ENCODE measurements around the gene GLMP. TPM values are rescaled to one million over a fixed set of nuclear protein-coding genes. Genes with fewer than 3 reads are reported as not detected.

Gene GLMP
- total RNA-seq, 1 donor from 2014 or later, result 67.6 TPM

- Mint-ChIP-seq H3K27ac (no peak overlapping the region), H3K4me3 (no peak overlapping the region), H3K36me3 (peaks cover 28% of the 10 kb centered on the region)
Measured at GRCh38 chr1:156258859-156259258, 36.6 kb downstream of the GLMP start.

DNA sequence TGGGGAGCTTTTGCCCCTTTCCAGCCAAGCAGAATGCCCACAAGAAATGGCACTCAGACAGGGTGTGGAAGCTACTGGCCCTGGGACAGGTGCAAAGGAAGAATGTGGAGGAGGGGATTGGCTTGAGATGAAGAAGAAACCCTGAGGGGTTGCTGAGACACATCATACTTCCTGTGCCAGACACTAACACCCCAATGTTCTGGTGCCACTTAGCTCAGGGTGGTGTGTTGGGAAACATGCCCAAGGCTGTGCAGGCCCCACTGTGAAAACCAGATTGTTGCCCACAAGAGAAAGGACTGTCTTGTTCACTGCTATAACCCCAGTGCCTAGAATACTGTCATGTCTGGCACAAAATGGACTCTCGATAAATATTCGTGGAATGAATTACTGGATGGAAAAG is 37.8 kb downstream of the GLMP start:
- Mint-ChIP-seq H3K4me3 (no peak overlapping the region), H3K27me3 (no peaks in the 10 kb centered on the region), H3K36me3 (peaks cover 29% of the 10 kb centered on the region), H3K4me1 (ENCODE audit: unreplicated experiment) (no peaks in the 10 kb centered on the region), H3K9me3 (no peaks in the 10 kb centered on the region), H3K27ac (no peak overlapping the region)
- DNase-seq (ENCODE audit: extremely low spot score, unreplicated experiment), result no peak
- TF ChIP-seq CTCF (conservative IDR thresholded peaks at IDR 0.05), result no peak

More at GRCh38 chr1:156258859-156259258, 36.6 kb downstream of the GLMP start:
- H3K27me3 Mint-ChIP-seq, result no peaks in the 10 kb centered on the region
- H3K9me3 Mint-ChIP-seq, result no peaks in the 10 kb centered on the region
- DNase-seq (ENCODE audit: extremely low spot score, unreplicated experiment), result no peak
- no peaks in the 10 kb centered on the region for H3K4me1 Mint-ChIP-seq (ENCODE audit: unreplicated experiment)
- TF ChIP-seq CTCF (conservative IDR thresholded peaks at IDR 0.05), result no peak

DNA sequence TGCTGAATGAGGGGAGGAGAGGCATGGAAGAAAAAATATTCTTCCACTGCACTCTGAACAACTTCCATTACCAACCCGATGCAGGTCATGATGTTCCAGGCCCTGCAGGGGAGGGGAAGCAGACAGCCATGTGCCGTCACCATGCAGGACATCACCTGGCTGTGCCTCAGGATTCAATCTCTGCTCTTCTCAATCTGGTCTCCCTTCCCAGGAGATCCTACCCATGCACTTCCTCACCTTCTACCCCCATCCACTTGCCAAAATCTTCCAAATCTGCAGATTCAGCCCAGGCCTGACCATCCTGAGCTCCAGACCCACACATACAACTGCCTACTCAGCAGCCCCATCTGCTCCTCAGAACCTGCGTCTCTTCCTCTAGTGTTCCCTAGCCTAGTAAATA is 41.8 kb downstream of the GLMP start:
- Mint-ChIP-seq H3K27me3 (no peaks in the 10 kb centered on the region), H3K36me3 (peaks cover 22% of the 10 kb centered on the region), H3K4me3 (no peak overlapping the region), H3K27ac (no peak overlapping the region), H3K9me3 (no peaks in the 10 kb centered on the region), H3K4me1 (ENCODE audit: unreplicated experiment) (no peaks in the 10 kb centered on the region)
- DNase-seq (ENCODE audit: extremely low spot score, unreplicated experiment), result no peak
- TF ChIP-seq CTCF (conservative IDR thresholded peaks at IDR 0.05), result no peak

GRCh38 chr1:156251527-156251926 is 44.0 kb downstream of the GLMP start:
- Mint-ChIP-seq H3K9me3 (no peaks in the 10 kb centered on the region), H3K27me3 (no peaks in the 10 kb centered on the region), H3K4me3 (no peak overlapping the region), H3K4me1 (ENCODE audit: unreplicated experiment) (peaks cover 4% of the 10 kb centered on the region), H3K27ac (no peak overlapping the region), H3K36me3 (peaks cover 19% of the 10 kb centered on the region)
- DNase-seq (ENCODE audit: extremely low spot score, unreplicated experiment), result no peak
- no peak for TF ChIP-seq CTCF (conservative IDR thresholded peaks at IDR 0.05)

- no peak overlapping the region for H3K4me3 Mint-ChIP-seq
Measured at GRCh38 chr1:156249593-156249992, 45.9 kb downstream of the GLMP start.

More at GRCh38 chr1:156249593-156249992, 45.9 kb downstream of the GLMP start:
- Mint-ChIP-seq H3K36me3 (peaks cover 19% of the 10 kb centered on the region), H3K27me3 (no peaks in the 10 kb centered on the region), H3K27ac (no peak overlapping the region), H3K4me1 (ENCODE audit: unreplicated experiment) (peaks cover 4% of the 10 kb centered on the region), H3K9me3 (no peaks in the 10 kb centered on the region)
- no peak for TF ChIP-seq CTCF (conservative IDR thresholded peaks at IDR 0.05)
- no peak for DNase-seq (ENCODE audit: extremely low spot score, unreplicated experiment)
